DMS153 (cell line): ENCODE measurements around the gene TLN1.

Experiments used
- DNase-seq: peaks from one replicate; lab custom pipeline; 2025; lab: John Stamatoyannopoulos, UW

TLN1 gene

GRCh38 chr9:35732185-35732799 is at the start of gene TLN1, which contains the start of gene CREB3:
TLN1 (minus strand) TSS chr9:35732195; CDS start chr9:35725694, 6,501 bp downstream.
CREB3 (plus strand) TSS chr9:35732666; CDS start chr9:35732773, 107 bp downstream.
- DNase-seq, result peak; percentile 96

GRCh38 chr9:35781066-35781465 is 49.1 kb upstream of the TLN1 start:
- no peak for DNase-seq

DNA sequence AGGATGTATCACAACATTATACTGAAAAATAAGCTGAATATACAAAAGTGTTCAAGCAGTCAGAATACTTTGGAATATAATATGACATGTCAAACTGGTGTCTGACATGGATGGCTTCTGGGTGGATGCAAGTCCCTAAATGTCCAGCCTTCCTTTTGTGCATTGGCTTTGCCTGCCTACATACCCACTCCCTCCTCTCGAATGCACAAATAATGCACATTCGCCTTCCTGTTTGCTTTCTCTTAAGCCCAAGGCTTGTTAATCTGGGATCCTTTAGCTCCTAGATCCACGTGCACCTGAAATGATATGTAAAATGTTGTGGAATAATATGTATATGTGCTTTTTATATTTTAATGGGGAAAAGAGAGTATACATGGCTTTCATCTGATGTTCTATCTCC is 46.5 kb upstream of the TLN1 start:
- DNase-seq, result no peak

GRCh38 chr9:35776018-35776417 is 44.0 kb upstream of the TLN1 start:
- DNase-seq, result peak; percentile 85

GRCh38 chr9:35774907-35775635 is 43.1 kb upstream of the TLN1 start:
- peak; percentile 10 for DNase-seq

DNA sequence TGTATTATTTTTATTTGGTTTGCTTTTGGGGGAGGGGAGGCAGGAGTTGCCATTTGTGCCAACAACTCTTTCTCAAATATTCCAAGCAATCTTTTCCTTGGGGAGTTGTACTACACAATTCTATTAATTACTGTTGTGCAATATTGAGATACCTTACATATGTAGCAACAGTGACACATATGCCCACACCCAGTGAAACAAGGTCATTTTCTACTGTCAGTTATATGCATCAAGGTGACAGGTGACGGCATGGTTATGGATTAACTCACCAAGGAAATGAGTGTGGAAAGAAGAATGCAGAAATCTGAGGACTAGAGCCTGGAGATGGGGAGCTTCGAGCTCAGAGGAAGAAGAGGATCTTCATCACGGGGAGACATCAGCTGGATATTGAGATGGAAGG is 39.9 kb upstream of the TLN1 start:
- peak; percentile 49 for DNase-seq

- DNase-seq, result peak; percentile 73
Measured at GRCh38 chr9:35771534-35771933, 39.5 kb upstream of the TLN1 start.

GRCh38 chr9:35771075-35771433 is 39.1 kb upstream of the TLN1 start:
- no peak for DNase-seq

DNA sequence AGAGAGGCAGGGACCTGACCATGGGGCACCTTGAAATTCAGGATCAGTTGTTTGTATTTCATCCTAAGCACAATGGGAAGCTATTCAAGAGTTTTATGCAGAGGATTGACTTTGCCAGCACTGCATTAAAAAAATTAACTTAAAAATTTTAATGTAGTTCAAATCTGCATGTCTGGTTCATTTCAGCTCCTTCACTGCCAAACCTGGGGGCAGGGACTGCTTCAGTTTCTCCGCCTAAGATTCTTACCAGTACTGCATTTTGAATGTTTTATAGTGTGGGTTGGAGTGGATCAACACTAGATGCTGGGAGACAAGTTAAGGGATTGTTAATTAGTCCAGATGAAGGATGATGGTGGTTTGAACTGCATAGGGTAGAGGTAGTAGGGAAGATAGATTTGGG is 37.8 kb upstream of the TLN1 start:
- DNase-seq, result no peak

DNA sequence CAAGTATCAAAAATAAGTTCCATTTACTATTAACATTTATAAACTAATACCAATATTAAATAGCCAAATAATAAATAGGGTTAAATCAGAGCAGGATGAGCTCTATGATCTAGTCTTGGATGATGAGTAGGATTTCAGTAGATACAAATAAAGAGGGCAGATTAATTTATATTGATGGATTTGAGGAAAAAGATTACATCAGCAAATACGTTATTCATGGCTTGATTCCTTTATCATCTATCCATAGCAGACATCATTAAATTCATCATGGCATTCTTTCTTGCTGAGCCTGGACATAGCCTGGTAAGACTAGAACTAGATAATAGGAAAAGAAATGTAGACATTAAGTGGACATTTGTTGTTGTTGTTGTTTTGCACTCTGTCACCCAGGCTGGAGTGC is 35.5 kb upstream of the TLN1 start:
- no peak for DNase-seq

DNA sequence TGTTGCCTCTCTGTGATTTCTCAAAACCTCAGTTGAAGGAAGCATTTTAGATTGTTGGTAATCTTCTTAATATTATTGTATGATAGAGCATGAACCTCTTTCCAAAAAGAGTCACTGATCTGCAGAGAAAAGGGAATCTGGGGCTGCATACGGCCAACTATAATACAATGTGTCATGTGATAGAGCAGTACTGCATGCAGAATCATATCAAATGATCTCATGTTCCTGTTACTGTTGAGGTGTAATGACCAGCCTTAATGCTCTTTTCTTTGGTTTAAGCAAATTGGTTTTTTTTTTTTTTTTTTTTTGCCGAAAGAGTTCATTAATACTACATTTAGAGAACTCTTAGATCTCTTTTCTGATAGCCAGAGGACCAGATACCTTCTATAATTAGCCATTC is 35.0 kb upstream of the TLN1 start:
- DNase-seq, result no peak

- DNase-seq, result no peak
Measured at GRCh38 chr9:35763803-35764202, 31.8 kb upstream of the TLN1 start.

DNA sequence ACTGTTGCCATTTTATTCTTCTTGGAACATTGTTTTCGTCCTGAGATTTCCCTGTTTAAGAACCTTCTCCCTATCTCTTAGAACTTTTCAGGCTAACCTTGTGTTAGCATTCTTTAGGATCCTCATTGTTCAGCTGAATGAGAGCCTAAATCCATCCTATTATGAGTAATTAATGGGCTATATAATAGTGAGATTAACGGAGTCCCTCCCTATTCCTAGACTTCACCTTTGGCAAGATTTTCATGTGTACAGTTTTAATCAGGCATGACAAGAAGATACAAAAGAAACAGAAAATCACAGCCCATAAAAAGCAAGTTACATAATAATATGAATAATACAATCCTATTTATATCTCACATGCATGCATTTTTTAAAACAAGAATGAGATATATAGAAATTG is 31.2 kb upstream of the TLN1 start:
- no peak for DNase-seq

- peak; percentile 59 for DNase-seq
Measured at GRCh38 chr9:35760651-35761050, 28.7 kb upstream of the TLN1 start.

DNA sequence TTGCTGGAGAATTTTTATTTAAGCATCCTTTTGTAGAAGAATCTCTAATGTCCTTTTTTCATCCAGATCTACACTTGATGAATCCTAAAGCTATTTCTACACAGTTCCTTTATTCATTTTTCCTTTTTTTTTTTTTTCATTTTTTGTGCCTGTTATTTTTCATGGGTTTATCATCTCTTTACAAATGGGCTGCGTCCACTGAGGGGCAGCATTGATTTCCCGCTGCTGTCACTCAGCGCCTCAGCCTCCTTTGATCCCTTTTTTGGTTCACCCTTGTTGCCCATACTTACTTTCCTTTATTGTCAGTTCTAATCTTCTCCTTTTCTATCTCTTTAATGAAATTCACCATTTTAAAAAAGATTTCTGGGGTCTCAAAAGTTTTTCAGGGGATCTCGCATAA is 27.8 kb upstream of the TLN1 start:
- no peak for DNase-seq

GRCh38 chr9:35758475-35759050 is 26.6 kb upstream of the TLN1 start:
- no peak for DNase-seq

DNA sequence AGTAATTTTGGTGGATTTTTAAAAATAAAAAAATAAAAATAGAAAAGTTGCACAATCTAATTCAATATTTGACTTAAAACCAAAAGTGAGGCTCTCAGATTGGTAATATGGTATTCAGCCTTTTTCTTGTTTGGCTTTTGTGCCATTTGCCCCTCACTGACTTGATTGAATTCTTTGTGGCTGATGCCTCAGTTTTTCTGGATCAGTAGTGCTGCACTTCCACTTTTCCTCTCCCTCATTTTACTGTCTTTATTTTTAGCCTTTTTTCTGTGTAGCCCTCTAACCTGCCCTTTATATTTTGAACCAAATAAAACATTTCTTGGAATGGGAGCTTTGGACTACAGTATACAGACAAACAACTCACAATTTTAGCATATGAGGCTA is 25.9 kb upstream of the TLN1 start:
- no peak for DNase-seq

GRCh38 chr9:35757226-35757891 is 25.4 kb upstream of the TLN1 start:
- peak; percentile 60 for DNase-seq

DNA sequence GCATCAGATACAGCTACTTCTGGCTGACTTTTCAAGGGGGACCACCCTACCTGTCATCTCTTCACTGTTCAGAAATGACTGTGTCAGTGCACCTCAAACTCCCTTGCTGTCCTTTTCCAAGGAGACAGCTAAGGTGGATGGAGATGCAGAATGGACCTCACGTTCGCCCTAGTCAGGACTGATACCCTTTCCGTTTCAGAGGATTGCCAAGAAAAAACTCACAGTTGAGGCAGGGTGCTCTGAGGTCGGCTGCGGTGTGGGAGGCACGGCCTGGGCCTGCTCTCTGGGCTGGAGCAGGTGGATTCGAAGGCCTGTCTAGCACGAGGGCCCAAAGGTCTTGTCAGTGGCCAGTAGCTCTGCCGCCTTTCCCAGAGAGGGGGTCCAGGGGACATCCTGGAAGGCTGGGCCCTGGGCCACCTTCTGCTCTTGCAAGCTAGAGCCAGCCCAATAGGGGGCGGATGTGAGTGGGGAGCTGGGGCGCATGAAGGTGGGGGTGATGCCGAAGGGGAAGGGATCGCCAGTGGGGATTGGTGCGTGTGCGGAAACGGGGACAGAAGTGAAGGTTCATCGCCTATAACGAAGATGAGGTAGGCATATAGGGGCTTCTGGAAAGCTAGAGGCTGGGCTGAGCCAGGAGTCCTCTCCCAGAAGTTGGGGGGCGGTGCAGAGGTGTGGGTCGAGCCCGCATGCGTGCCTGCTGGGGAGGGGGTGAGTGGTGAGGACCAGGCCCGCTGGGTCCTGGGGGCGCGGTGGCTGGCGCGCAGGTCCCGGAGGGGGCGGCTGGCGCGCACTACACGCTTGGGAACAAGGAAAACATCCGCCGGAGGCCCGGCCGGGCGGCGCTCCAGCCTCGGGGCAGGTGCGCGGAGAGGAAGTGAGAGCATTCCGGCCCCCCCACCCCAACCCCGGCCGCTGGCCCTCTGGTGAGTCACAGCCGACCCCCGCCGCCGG is 24.6 kb upstream of the TLN1 start:
- peak; percentile 60 for DNase-seq

DNA sequence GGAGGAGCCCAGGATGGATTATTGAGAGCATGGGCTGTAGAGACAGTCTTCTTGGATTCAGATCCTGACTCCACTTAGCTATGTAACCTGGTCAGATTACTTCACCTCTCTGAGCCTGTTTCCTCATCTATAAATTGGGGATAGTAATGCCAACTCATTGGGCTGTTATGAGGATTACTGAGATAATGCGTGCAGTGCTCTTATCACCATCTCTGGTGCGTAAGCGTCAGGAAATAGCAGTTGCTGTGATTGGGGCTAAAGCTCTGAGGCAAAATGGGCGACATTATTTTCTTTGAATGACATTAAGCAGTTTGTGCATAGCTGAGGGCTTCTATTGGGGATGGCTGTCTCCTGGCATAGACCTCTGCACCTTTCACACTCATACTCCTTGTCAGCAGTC is 23.1 kb upstream of the TLN1 start:
- DNase-seq, result no peak

DNA sequence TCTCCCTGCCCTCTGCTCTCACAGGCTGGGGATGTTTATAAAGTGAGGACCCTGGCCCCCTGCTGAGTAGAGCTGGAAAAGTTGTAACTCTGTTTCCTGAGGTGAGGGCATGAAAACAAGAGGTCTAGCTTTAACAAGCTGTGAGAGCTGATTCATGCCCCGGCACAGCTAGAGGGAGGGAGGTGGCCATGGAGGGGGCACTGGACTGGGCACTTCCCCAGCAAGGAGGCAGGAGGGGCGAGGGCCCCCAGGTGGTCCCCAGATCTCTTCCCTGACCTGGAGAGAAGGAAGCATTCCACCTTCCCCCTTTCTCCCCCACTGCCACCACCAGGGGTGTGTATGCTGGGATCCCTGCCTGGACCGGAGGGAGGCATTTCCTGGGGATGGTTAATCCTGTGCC is 22.3 kb upstream of the TLN1 start, which contains the start of gene MSMP:
Gene MSMP, minus strand, starts transcription at position 13 of the 400 bp plus-strand sequence. CDS start 147 bp downstream, outside the sequence.
- DNase-seq, result no peak

- DNase-seq, result no peak
Measured at GRCh38 chr9:35753466-35753865, 21.5 kb upstream of the TLN1 start.
